ENCODE results near the gene ITGA2B. TPM values are rescaled to one million over a fixed set of nuclear protein-coding genes. Genes with fewer than 3 reads are reported as not detected.
A peak's percentile ranks its signal among the peaks of the same experiment; 100 is the strongest.

The ITGA2B gene
- total and polyA plus RNA-seq, 2 of the 13 experiments (the other 11 are each of a cell fraction or from before 2014, with no cell fraction given), result 0.38 to 1.1 TPM

DNA sequence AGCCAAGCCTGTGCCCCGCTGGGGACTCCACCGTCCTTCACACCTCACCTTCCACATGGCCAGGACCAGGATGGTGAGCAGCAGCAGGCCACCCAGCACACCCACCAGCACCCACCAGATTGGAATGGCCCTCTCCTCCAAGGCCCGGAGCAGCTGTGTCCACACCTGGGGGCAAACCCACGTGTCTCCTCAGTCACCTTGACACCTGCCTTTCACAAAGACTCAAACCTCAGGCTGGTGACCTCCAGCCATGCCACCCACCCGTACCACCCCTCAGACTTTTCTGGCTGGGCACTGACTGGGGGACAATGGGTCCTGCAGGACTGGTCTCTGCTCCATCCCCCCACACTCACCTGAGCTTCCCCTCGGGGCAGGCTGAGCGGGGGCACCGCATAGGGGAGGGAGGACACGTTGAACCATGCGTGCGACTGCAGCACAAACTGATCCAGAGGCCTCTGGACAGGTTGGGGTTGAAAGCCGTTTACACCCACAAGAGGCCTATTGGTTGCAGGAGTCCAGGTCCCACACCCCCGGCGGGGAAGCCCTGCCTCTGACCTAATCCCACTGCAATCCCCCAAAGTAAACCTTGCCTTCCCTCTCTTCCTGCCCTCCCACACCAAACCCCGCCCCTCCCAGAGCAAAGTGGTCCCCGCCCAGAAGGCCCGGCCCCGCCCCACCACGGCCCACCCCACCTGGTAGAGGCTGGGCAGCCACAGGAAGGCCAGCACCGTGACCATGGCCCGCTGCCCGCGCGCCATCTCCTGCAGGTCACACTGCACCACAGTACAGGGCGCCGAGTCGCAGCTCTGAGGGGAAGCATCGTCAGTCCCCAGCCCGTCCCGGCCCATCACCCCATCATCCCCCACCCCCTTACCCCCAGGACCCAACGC is 14.9 kb downstream of the ITGA2B start (continued):
- TF ChIP-seq, protein P1, sequence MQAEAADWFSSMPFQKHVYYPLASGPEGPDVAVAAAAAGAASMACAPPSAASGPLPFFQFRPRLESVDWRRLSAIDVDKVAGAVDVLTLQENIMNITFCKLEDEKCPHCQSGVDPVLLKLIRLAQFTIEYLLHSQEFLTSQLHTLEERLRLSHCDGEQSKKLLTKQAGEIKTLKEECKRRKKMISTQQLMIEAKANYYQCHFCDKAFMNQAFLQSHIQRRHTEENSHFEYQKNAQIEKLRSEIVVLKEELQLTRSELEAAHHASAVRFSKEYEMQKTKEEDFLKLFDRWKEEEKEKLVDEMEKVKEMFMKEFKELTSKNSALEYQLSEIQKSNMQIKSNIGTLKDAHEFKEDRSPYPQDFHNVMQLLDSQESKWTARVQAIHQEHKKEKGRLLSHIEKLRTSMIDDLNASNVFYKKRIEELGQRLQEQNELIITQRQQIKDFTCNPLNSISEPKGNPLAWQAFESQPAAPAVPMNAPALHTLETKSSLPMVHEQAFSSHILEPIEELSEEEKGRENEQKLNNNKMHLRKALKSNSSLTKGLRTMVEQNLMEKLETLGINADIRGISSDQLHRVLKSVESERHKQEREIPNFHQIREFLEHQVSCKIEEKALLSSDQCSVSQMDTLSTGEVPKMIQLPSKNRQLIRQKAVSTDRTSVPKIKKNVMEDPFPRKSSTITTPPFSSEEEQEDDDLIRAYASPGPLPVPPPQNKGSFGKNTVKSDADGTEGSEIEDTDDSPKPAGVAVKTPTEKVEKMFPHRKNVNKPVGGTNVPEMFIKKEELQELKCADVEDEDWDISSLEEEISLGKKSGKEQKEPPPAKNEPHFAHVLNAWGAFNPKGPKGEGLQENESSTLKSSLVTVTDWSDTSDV (CRISPR knock-in tag; IDR thresholded peaks at IDR 0.05), result peak; percentile 85; the same call in 1 of the 2 replicates
- TF ChIP-seq HMG20A (CRISPR knock-in tag; IDR thresholded peaks at IDR 0.05; ENCODE audit: borderline replicate concordance) (no peak), THAP11 (CRISPR knock-in tag; IDR thresholded peaks at IDR 0.05) (peak; percentile 8; the same call in 1 of the 2 replicates), NPAS2 (CRISPR knock-in tag; IDR thresholded peaks at IDR 0.05; ENCODE audit: borderline replicate concordance) (no peak), ZSCAN20 (CRISPR knock-in tag; IDR thresholded peaks at IDR 0.05; ENCODE audit: borderline replicate concordance) (peak; percentile 75; the same call in 1 of the 2 replicates), AKAP8 (CRISPR knock-in tag; IDR thresholded peaks at IDR 0.05) (no peak), REXO4 (CRISPR knock-in tag; IDR thresholded peaks at IDR 0.05; ENCODE audit: borderline replicate concordance) (no peak), ZNF7 (CRISPR knock-in tag; IDR thresholded peaks at IDR 0.05) (no peak), MYC (CRISPR knock-in tag; IDR thresholded peaks at IDR 0.05; ENCODE audit: borderline replicate concordance) (peak; percentile 25; the same call in 1 of the 2 replicates), NRL (CRISPR knock-in tag; IDR thresholded peaks at IDR 0.05; ENCODE audit: borderline replicate concordance) (peak; percentile 87; the same call in 1 of the 2 replicates), ZNF713 (CRISPR knock-in tag; IDR thresholded peaks at IDR 0.05) (no peak), HNRNPLL (IDR thresholded peaks at IDR 0.05; ENCODE audit: low read depth, low read length, poor library complexity, severe bottlenecking) (no peak), SRSF1 (optimal IDR thresholded peaks at IDR 0.05; ENCODE audit: low read depth, low read length) (peak; percentile 41)
- TF ChIP-seq, protein P2, sequence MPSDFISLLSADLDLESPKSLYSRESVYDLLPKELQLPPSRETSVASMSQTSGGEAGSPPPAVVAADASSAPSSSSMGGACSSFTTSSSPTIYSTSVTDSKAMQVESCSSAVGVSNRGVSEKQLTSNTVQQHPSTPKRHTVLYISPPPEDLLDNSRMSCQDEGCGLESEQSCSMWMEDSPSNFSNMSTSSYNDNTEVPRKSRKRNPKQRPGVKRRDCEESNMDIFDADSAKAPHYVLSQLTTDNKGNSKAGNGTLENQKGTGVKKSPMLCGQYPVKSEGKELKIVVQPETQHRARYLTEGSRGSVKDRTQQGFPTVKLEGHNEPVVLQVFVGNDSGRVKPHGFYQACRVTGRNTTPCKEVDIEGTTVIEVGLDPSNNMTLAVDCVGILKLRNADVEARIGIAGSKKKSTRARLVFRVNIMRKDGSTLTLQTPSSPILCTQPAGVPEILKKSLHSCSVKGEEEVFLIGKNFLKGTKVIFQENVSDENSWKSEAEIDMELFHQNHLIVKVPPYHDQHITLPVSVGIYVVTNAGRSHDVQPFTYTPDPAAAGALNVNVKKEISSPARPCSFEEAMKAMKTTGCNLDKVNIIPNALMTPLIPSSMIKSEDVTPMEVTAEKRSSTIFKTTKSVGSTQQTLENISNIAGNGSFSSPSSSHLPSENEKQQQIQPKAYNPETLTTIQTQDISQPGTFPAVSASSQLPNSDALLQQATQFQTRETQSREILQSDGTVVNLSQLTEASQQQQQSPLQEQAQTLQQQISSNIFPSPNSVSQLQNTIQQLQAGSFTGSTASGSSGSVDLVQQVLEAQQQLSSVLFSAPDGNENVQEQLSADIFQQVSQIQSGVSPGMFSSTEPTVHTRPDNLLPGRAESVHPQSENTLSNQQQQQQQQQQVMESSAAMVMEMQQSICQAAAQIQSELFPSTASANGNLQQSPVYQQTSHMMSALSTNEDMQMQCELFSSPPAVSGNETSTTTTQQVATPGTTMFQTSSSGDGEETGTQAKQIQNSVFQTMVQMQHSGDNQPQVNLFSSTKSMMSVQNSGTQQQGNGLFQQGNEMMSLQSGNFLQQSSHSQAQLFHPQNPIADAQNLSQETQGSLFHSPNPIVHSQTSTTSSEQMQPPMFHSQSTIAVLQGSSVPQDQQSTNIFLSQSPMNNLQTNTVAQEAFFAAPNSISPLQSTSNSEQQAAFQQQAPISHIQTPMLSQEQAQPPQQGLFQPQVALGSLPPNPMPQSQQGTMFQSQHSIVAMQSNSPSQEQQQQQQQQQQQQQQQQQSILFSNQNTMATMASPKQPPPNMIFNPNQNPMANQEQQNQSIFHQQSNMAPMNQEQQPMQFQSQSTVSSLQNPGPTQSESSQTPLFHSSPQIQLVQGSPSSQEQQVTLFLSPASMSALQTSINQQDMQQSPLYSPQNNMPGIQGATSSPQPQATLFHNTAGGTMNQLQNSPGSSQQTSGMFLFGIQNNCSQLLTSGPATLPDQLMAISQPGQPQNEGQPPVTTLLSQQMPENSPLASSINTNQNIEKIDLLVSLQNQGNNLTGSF (CRISPR knock-in tag; IDR thresholded peaks at IDR 0.05), result no peak
- TF ChIP-seq, protein P3, sequence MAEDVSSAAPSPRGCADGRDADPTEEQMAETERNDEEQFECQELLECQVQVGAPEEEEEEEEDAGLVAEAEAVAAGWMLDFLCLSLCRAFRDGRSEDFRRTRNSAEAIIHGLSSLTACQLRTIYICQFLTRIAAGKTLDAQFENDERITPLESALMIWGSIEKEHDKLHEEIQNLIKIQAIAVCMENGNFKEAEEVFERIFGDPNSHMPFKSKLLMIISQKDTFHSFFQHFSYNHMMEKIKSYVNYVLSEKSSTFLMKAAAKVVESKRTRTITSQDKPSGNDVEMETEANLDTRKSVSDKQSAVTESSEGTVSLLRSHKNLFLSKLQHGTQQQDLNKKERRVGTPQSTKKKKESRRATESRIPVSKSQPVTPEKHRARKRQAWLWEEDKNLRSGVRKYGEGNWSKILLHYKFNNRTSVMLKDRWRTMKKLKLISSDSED (CRISPR knock-in tag; IDR thresholded peaks at IDR 0.05), result no peak
- TF ChIP-seq, protein P4, sequence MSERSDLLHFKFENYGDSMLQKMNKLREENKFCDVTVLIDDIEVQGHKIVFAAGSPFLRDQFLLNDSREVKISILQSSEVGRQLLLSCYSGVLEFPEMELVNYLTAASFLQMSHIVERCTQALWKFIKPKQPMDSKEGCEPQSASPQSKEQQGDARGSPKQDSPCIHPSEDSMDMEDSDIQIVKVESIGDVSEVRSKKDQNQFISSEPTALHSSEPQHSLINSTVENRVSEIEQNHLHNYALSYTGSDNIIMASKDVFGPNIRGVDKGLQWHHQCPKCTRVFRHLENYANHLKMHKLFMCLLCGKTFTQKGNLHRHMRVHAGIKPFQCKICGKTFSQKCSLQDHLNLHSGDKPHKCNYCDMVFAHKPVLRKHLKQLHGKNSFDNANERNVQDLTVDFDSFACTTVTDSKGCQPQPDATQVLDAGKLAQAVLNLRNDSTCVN (CRISPR knock-in tag; IDR thresholded peaks at IDR 0.05; ENCODE audit: borderline replicate concordance), result 0 out of 2 replicates have a peak, but pooled peaks have one; percentile 31
